GM13977 (cell line): ENCODE results near the gene SAT1.

Experiments
- DNase-seq: peaks from one replicate; pipeline ENCODE4 v3.0.0; 2012; ENCODE audit warnings: low spot score
- in situ Hi-C: fragments of 300-500 bp; cut with MboI; formaldehyde crosslinking; loops from one replicate; pipeline ENCODE4 v1.12.0; 2022; ENCODE audit warnings: low sequenced_read_pairs, low pct_unique_long_range_greater_than_20kb, mixed read lengths, inconsistent platforms; ENCODE audit not compliant: unreplicated experiment
- TF ChIP-seq, protein P1 (sequence below): IDR thresholded peaks from 2 replicates; pipeline ENCODE4 v1.5.1; 2012; ENCODE audit warnings: mild to moderate bottlenecking, control low read depth; ENCODE audit not compliant: insufficient read depth; ENCODE audit errors: extremely low read depth, missing control alignments

SAT1 gene

DNA sequence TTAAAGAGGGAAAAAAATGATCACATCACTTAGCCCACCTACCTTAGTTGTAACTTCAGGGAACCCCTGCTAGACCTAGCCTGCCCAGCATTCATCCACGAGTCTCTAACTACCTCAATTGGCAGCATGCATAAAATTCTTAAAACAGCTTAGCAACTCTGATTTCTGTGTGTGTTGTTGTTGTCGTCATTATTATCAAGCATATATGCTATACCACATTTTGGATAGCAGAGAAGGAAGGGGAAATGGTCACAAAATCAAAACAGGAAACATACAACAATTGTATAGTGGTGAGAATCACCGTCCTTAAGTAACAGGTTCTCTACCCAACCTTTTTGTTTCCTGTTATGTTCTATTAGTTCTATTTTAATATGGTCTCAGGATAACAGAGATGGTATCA is 37.2 kb upstream of the SAT1 start:
- no peak for DNase-seq
- TF ChIP-seq, protein P1, sequence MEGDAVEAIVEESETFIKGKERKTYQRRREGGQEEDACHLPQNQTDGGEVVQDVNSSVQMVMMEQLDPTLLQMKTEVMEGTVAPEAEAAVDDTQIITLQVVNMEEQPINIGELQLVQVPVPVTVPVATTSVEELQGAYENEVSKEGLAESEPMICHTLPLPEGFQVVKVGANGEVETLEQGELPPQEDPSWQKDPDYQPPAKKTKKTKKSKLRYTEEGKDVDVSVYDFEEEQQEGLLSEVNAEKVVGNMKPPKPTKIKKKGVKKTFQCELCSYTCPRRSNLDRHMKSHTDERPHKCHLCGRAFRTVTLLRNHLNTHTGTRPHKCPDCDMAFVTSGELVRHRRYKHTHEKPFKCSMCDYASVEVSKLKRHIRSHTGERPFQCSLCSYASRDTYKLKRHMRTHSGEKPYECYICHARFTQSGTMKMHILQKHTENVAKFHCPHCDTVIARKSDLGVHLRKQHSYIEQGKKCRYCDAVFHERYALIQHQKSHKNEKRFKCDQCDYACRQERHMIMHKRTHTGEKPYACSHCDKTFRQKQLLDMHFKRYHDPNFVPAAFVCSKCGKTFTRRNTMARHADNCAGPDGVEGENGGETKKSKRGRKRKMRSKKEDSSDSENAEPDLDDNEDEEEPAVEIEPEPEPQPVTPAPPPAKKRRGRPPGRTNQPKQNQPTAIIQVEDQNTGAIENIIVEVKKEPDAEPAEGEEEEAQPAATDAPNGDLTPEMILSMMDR = no peak
- in situ Hi-C loops = no loop called here

DNA sequence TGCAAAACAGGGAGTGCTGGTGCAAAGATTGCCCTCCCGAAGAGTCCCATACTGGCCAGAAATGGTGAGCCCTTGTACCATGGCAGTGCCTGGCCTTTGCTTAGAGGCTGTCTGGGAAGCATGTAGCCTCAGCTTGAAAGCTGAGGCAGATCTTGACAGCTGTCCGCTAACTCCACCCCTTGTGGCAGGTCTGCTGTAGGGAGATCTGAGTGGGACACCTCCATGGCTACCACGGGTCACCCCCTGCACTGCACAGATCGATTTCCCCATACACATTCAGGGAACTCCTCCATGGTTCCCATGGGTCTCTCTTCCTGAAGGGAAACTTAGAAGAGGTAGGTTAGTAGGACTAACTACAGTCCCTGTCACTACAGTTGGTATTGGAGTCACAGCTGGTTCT is 33.8 kb upstream of the SAT1 start:
- in situ Hi-C loops = no loop called here

DNA sequence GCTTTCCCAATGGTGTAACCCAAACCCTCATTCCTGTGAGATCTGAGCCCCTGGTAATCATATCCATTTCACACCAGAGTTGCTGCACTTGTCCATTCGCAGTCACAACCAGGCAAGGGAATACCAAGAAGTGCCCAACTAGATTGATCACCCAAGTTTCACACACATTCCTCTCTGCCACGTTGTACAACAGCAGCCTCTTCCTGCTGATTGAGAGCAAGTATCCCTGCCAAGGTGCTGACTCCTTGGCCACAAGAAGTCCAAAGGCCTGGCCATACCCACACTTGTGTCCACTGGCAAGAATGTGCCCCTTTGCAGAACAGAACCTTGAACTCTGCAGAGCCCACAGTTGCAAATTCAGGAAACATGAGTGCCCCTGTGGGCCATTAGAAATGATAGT is 33.4 kb upstream of the SAT1 start:
- in situ Hi-C loops = no loop called here
- DNase-seq = no peak
- TF ChIP-seq, protein P1 = no peak

More for the DNA sequence above, 33.8 kb upstream of the SAT1 start:
- DNase-seq = no peak
- TF ChIP-seq, protein P1 = no peak

DNA sequence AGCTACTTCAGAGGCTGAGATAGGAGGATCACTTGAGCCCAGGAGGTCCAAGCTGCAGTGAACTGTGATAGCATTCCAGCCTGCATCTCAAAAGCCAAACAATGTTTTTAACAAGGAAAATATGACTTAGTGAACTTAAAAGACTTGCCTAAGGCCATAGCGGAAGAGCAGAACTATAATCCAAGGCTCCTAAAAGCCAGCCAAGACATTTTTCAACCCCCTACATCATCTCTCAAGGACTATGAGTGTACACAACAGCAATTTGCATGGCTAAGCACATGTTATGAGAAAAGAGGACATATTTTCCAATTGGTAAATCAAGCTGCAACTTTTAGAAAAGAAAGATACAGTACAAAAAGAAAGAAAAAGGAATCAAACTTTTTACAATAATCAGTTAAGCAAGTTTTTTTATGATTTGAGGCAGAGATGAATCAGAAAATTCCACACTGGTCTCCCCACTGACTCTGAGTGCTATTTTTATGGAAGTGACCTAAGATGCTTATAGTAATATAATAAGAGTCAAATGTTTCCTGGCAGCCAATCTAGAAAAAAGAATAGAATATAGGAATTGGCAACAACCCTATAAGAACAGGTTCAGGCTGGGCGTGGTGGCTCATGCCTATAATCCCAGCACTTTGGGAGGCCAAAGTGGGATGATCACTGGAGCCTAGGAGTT is 30.1 kb upstream of the SAT1 start:
- TF ChIP-seq, protein P1 = no peak
- in situ Hi-C loops = no loop called here
- no peak for DNase-seq

DNA sequence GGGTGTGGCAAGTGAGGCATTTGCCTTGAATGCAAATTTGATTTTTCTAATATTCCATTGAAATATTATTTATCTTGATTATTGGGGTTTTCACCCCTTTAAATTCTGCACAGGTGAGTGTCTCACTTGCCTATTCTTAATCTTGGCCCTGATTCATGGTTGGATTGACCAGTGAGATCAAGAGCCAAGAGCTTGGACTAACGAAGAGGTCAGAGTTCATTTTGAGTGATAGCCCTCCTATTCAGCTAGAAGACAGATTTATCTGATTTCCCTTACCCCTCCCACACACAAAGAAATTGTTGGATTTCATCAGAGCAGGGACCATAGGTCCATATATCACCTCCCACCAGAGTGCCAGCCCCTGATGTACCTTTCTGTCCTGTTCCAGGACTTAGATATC is 28.3 kb upstream of the SAT1 start:
- no peak for DNase-seq
- in situ Hi-C loops = no loop called here
- TF ChIP-seq, protein P1 = no peak

DNA sequence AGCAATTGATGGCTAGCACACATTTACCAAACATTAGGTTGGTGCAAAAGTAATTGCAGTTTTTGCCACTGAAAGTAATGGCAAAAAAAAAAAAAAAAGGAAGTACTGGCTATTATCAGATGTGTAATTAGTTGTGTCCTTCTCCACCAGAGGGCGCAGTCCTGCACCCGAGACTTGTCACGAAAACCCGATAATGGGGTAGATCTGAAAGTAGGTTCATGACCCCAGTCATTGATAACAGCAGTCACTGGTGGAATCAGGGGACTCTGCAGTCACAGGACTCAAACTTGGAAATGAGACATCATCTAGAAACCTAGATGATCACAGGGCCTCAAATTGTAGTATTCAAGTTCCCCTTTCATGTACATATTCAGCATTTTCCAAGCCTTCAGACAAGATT is 26.8 kb upstream of the SAT1 start:
- peak; percentile 69 for DNase-seq
- TF ChIP-seq, protein P1 = peak; percentile 52
- in situ Hi-C loops = no loop called here
